GM18511 (cell line): ENCODE data around the gene UBASH3B.
"Not testable (repeated sequence)": the region's sequence is repeated elsewhere in the genome, so short reads cannot be mapped to it uniquely, and the experiment has no call there.

Experiments used
- ATAC-seq: cut with Tn5 transposase; IDR thresholded peaks from one replicate; pipeline ENCODE4 v1.9.1; 2021; ENCODE audit warnings: mild to moderate bottlenecking, moderate library complexity; ENCODE audit not compliant: unreplicated experiment

UBASH3B gene

GRCh38 chr11:122730694-122731093, 75.2 kb downstream of the UBASH3B start:
- not testable (repeated sequence) for ATAC-seq

GRCh38 chr11:122731500-122731913, 76.0 kb downstream of the UBASH3B start:
- ATAC-seq: no peak

GRCh38 chr11:122732342-122733315, 77.1 kb downstream of the UBASH3B start:
- ATAC-seq: no peak

- no peak for ATAC-seq
Observed at GRCh38 chr11:122733318-122733717, 77.8 kb downstream of the UBASH3B start.

GRCh38 chr11:122734848-122735496, 79.5 kb downstream of the UBASH3B start:
- ATAC-seq: no peak

GRCh38 chr11:122737951-122738693, 82.6 kb downstream of the UBASH3B start:
- ATAC-seq: no peak

GRCh38 chr11:122741613-122742300, 86.2 kb downstream of the UBASH3B start:
- no peak for ATAC-seq

GRCh38 chr11:122742301-122743018, 86.9 kb downstream of the UBASH3B start:
- ATAC-seq: no peak

- ATAC-seq: peak; percentile 2
Observed at GRCh38 chr11:122743097-122743741, 87.7 kb downstream of the UBASH3B start.

GRCh38 chr11:122743949-122744348, 88.4 kb downstream of the UBASH3B start:
- ATAC-seq: peak; percentile 55

GRCh38 chr11:122744357-122744756, 88.8 kb downstream of the UBASH3B start:
- ATAC-seq: no peak

GRCh38 chr11:122745111-122745510, 89.6 kb downstream of the UBASH3B start:
- ATAC-seq: no peak

- ATAC-seq: peak; percentile 81
Observed at GRCh38 chr11:122746050-122746478, 90.5 kb downstream of the UBASH3B start.

GRCh38 chr11:122746611-122747244, 91.2 kb downstream of the UBASH3B start:
- no peak for ATAC-seq

GRCh38 chr11:122747351-122747781, 91.8 kb downstream of the UBASH3B start:
- ATAC-seq: no peak

- peak; percentile 80 for ATAC-seq
Observed at GRCh38 chr11:122749005-122749687, 93.6 kb downstream of the UBASH3B start.

GRCh38 chr11:122750049-122750448, 94.5 kb downstream of the UBASH3B start:
- no peak for ATAC-seq
